Naive thymus-derived CD4-positive, alpha-beta T cell (primary cell): ENCODE results near the gene FBXW5. TPM values are rescaled to one million over a fixed set of nuclear protein-coding genes. Genes with fewer than 3 reads are reported as not detected.

Experiments
- ATAC-seq: fragments of 150-1000 bp; cut with Tn5 transposase; 2 replicates; pipeline ENCODE4 v1.10.0; 2021; ENCODE audit warnings: mild to moderate bottlenecking, moderate library complexity
- CTCF ChIA-PET: fragments of 350-600 bp; sonication (Branson Sonifier 250); formaldehyde crosslinking; loops from one replicate; lab custom pipeline; 2021; ENCODE audit warnings: antibody characterized with exemption; lab: Charles Lee
- POLR2A ChIA-PET: fragments of 350-600 bp; sonication (Branson Sonifier 250); formaldehyde crosslinking; loops from one replicate; lab custom pipeline; 2021; ENCODE audit warnings: antibody characterized with exemption, inconsistent platforms; lab: Charles Lee
- DNase-seq, 9 donors: peaks; one replicate each; pipeline versions ENCODE4 v3.0.0 to v3.0.0-alpha.2; 2020 to 2022; ENCODE audit warnings: mixed read lengths in 1 of 9
- H3K27ac ChIP-seq: one replicate; pipeline ENCODE4 v1.7.0; 2013; ENCODE audit warnings: mild to moderate bottlenecking, low read depth, low read length, moderate library complexity
- H3K27me3 ChIP-seq, 2 donors: one replicate each; pipeline ENCODE4 v1.7.0; 2013; ENCODE audit warnings: low read length in 2 of 2, mild to moderate bottlenecking in 2 of 2, moderate library complexity in 2 of 2; ENCODE audit not compliant: control insufficient read depth in 2 of 2, insufficient read depth in 2 of 2
- H3K36me3 ChIP-seq, 3 experiments: 1 replicate in 2 of 3; 2 replicates in 1 of 3; pipeline ENCODE4 v1.7.0; 2013; ENCODE audit warnings: low read length in 3 of 3, mild to moderate bottlenecking in 3 of 3, moderate library complexity in 1 of 3; ENCODE audit not compliant: insufficient read depth in 3 of 3, control insufficient read depth in 2 of 3
- H3K4me1 ChIP-seq, 2 donors: one replicate each; pipeline ENCODE4 v1.7.0; 2013; ENCODE audit warnings: low read length in 2 of 2, mild to moderate bottlenecking in 2 of 2, moderate library complexity in 1 of 2; ENCODE audit not compliant: control insufficient read depth in 2 of 2, insufficient read depth in 2 of 2
- H3K4me3 ChIP-seq: 2 replicates; pipeline ENCODE4 v1.7.0; 2013; ENCODE audit warnings: mild to moderate bottlenecking, low read length
- H3K9me3 ChIP-seq, 3 experiments: 1 replicate in 2 of 3; 2 replicates in 1 of 3; pipeline ENCODE4 v1.7.0; 2013; ENCODE audit warnings: low read length in 3 of 3; ENCODE audit not compliant: control insufficient read depth in 2 of 3
- H3K27ac Mint-ChIP-seq, 9 donors: one replicate each; pipeline ENCODE4 v1.8.0; 2020 to 2022; ENCODE audit warnings: mixed read lengths in 9 of 9, mild to moderate bottlenecking in 8 of 9, moderate library complexity in 5 of 9, inconsistent platforms in 2 of 9
- H3K27me3 Mint-ChIP-seq, 5 donors: one replicate each; pipeline ENCODE4 v1.8.0; 2021 to 2022; ENCODE audit warnings: mixed read lengths in 5 of 5, mild to moderate bottlenecking in 1 of 5
- H3K36me3 Mint-ChIP-seq, 5 donors: one replicate each; pipeline ENCODE4 v1.8.0; 2020 to 2022; ENCODE audit warnings: mixed read lengths in 5 of 5, mild to moderate bottlenecking in 3 of 5, inconsistent platforms in 1 of 5
- H3K4me1 Mint-ChIP-seq, 7 donors: one replicate each; pipeline ENCODE4 v1.8.0; 2020 to 2022; ENCODE audit warnings: mixed read lengths in 7 of 7, mild to moderate bottlenecking in 3 of 7, inconsistent platforms in 1 of 7
- H3K4me3 Mint-ChIP-seq, 10 donors: one replicate each; pipeline ENCODE4 v1.8.0; 2020 to 2022; ENCODE audit warnings: mild to moderate bottlenecking in 10 of 10, mixed read lengths in 10 of 10, moderate library complexity in 6 of 10, inconsistent platforms in 2 of 10
- H3K9me3 Mint-ChIP-seq, 11 donors: one replicate each; pipeline ENCODE4 v1.8.0; 2020 to 2022; ENCODE audit warnings: mixed read lengths in 11 of 11, mild to moderate bottlenecking in 4 of 11, inconsistent platforms in 1 of 11, moderate library complexity in 1 of 11
- intact Hi-C, 2 donors: fragments of 100-400 bp; cut with micrococcal nuclease; formaldehyde crosslinking; loops; one replicate each; pipeline ENCODE4 v1.15.1; 2023
- polyA plus RNA-seq, 2 donors: library from polyadenylated mRNA; unstranded; fragments of 300-500 nt; fragmentation: Illumina TruSeq; gene quantifications; one replicate each; pipeline ENCODE4 v1.2.3, GENCODE V29; 2021
- total RNA-seq, 6 experiments: library from RNA in 5 of 6; stranded (reverse) in 5 of 6; gene quantifications; 1 replicate in 5 of 6; 2 replicates in 1 of 6; pipeline ENCODE4 v1.2.3 and lab custom pipeline; 2021 to 2026

FBXW5 gene
- total and polyA plus RNA-seq, 7 experiments from 2014 or later, result 54.3 to 113 (median 94.5) TPM

DNA sequence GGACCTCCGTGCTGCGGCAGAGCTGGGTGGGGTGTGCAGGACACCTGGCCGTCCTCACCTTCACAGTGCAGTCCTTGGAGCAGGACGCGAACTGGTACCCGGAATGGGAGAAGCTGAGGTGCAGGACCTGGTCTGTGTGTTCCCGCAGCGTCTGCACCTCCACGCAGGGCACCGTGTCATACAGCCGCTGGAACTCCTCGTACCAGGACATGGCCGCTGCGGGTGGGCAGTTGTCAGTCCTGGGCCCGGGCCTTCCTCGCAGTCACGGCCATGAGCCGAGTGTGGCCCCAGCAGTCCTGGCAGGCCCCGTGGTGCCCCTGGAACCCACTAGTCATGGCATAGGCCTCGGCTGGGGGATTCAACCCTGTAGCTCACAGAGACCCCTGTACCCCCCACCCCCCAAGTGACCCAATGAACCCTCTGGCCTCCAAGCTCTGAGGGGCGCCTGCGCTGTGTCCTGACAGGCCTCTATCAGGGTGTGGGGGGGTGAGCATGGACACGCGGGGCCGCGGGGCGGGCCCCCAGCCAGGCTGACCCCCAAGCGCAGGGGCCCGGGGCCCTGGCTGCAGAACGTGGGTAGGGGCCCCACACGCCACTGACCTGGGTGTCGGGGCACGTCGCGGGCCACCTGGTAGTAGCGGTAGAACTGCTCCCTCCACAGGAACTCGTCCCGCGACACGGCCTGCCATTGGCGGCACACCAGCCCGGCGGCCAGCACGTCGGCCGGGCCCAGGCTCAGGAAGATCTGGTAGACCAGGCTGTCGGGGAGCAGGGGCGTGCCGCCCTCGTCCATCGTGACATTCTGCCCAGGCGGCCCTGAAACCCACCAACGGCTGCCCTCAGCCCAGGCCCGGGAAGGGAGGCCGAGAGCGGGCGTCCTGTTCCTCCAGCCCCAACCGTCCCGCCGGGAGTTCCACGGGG is 987 bp downstream of the FBXW5 start:
- peaks cover 0 to 16% (median 5%) of the 10 kb centered on the region in 7 donors for H3K4me1 Mint-ChIP-seq
- Histone ChIP-seq H3K4me1 (peaks cover 10 to 11% of the 10 kb centered on the region in 2 donors), H3K36me3 (peaks cover 0 to 43% (median 6%) of the 10 kb centered on the region in 3 experiments), H3K4me3 (peak overlapping the region; percentile 72), H3K9me3 (no peaks in the 10 kb centered on the region), H3K27ac (peak overlapping the region; percentile 77), H3K27me3 (no peaks in the 10 kb centered on the region)
- H3K9me3 Mint-ChIP-seq, result peaks cover 0 to 8% (median 0%) of the 10 kb centered on the region in 11 donors
- CTCF ChIA-PET, result no interaction called here
- peaks cover 0 to 14% (median 8%) of the 10 kb centered on the region in 5 donors for H3K36me3 Mint-ChIP-seq
- H3K4me3 Mint-ChIP-seq, result peak overlapping the region; percentile 71 to 85 (median 81)
- POLR2A ChIA-PET, result interaction anchor here (0.8 to 1.8 kb wide), 8 partner anchors 49 to 143 kb away, joined by 3 to 8 read pairs (median 4); partner anchors contain the start of genes PAXX, RABL6 and TRAF2
- H3K27me3 Mint-ChIP-seq, result no peaks in the 10 kb centered on the region
- H3K27ac Mint-ChIP-seq, result peak overlapping the region in 7 of 9 donors; percentile 59 to 90 (median 72)
- ATAC-seq, result peak; percentile 0
- intact Hi-C loops, result loop anchor here (1.0 to 10.0 kb wide), 16 partner anchors 41 to 312 kb away; partner anchors contain the start of genes EDF1 (in 2 of the 2), PHPT1 (in 2 of the 2), RABL6 (in 2 of the 2) and TMEM141 (in 2 of the 2)
- peak in 6 of 9 donors; percentile 20 to 61 (median 30) for DNase-seq

DNA sequence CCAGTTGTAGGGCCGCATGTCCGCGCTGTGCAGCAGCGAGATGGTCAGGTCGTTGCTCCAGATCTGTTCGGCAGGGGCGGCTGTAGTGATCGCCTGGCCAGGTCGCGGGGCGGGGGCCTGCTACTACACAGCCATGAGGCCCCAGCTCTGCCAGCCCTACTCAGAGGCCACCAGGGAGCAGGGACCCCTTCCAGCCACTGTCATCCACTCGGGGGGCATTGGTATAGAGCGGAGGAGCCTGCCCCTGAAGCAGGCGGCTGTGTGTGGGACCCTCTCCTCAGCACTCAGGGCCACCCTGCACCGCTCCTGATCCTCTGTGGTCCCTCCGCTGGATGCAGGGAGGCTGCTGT is 1.7 kb downstream of the FBXW5 start:
- H3K27me3 Mint-ChIP-seq, result no peaks in the 10 kb centered on the region
- H3K27me3 ChIP-seq, result no peaks in the 10 kb centered on the region
- H3K9me3 ChIP-seq, result no peaks in the 10 kb centered on the region
- peak overlapping the region in 1 of 9 donors; percentile 43 for H3K27ac Mint-ChIP-seq
- peaks cover 0 to 14% (median 5%) of the 10 kb centered on the region in 7 donors for H3K4me1 Mint-ChIP-seq
- peak overlapping the region; percentile 77 for H3K27ac ChIP-seq
- POLR2A ChIA-PET, result interaction anchor here (1.7 to 1.8 kb wide), 2 partner anchors 56 to 143 kb away, joined by 6 to 8 read pairs; partner anchors contain the start of gene TRAF2
- H3K4me3 Mint-ChIP-seq, result peak overlapping the region in 6 of 10 donors; percentile 49 to 84 (median 70)
- H3K9me3 Mint-ChIP-seq, result peaks cover 0 to 10% (median 0%) of the 10 kb centered on the region in 11 donors
- intact Hi-C loops, result loop anchor here (5.0 to 10.0 kb wide), 3 partner anchors 136 to 282 kb away; partner anchors contain the start of genes CYSRT1 (in 1 of the 2), NDOR1 (in 1 of the 2), RABL6 (in 1 of the 2) and RNF208 (in 1 of the 2)
- CTCF ChIA-PET, result no interaction called here
- DNase-seq (no peak), ATAC-seq (no peak)
- peaks cover 0 to 43% (median 6%) of the 10 kb centered on the region in 3 experiments for H3K36me3 ChIP-seq
- H3K4me1 ChIP-seq, result peaks cover 8 to 10% of the 10 kb centered on the region in 2 donors
- H3K4me3 ChIP-seq, result no peak overlapping the region
- peaks cover 0 to 16% (median 10%) of the 10 kb centered on the region in 5 donors for H3K36me3 Mint-ChIP-seq

DNA sequence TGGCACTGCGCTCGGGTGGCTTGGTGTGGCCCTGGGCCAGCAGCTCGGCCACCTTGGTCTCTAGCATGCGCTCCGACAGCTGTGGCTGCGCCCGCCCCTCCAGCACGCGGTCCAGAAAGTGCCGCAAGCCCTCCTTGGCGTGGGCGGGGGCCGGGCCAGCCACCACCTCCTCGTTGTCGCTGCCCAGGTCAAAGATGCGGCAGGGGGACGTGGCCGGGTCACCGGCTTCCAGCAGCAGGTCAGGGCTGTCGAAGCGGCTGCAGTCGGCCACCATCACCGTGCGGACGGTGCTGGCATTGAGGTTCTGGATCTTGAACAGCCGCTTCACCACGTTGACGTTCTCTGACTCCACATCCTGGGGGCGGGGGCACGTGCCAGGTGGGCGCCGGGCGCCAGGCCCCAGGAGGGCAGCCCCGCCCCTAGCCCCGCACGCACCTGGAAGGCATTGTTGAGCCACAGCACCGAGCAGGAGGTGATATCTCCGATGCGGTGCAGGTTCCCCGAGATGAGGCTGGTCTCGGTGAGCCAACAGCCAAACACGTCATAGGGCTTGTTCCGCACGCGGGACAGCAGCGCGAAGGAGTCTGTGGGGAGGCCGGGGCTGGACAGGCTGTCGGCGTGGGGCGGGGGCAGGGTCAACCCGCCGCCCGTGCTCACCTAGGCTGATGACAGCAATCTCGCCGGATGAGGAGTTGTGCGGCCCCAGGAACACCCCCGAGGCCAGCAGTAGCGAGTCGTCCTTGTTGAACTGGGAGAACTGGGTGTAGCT is 2.2 kb downstream of the FBXW5 start:
- POLR2A ChIA-PET, result no interaction called here
- intact Hi-C loops, result loop anchor here (5.0 to 10.0 kb wide), 3 partner anchors 135 to 283 kb away; partner anchors contain the start of genes CYSRT1 (in 1 of the 2), NDOR1 (in 1 of the 2), RABL6 (in 1 of the 2) and RNF208 (in 1 of the 2)
- ATAC-seq (no peak), DNase-seq (no peak)
- peak overlapping the region in 5 of 10 donors; percentile 46 to 84 (median 70) for H3K4me3 Mint-ChIP-seq
- peaks cover 0 to 14% (median 5%) of the 10 kb centered on the region in 7 donors for H3K4me1 Mint-ChIP-seq
- CTCF ChIA-PET, result no interaction called here
- Histone ChIP-seq H3K4me3 (no peak overlapping the region), H3K27me3 (no peaks in the 10 kb centered on the region), H3K27ac (peak overlapping the region; percentile 77), H3K4me1 (peaks cover 6 to 10% of the 10 kb centered on the region in 2 donors), H3K9me3 (peaks cover 0 to 4% (median 0%) of the 10 kb centered on the region in 3 experiments), H3K36me3 (peaks cover 0 to 43% (median 6%) of the 10 kb centered on the region in 3 experiments)
- no peaks in the 10 kb centered on the region for H3K27me3 Mint-ChIP-seq
- peaks cover 0 to 20% (median 10%) of the 10 kb centered on the region in 5 donors for H3K36me3 Mint-ChIP-seq
- peak overlapping the region in 3 of 9 donors; percentile 5 to 62 (median 43) for H3K27ac Mint-ChIP-seq
- H3K9me3 Mint-ChIP-seq, result peaks cover 0 to 10% (median 0%) of the 10 kb centered on the region in 11 donors

DNA sequence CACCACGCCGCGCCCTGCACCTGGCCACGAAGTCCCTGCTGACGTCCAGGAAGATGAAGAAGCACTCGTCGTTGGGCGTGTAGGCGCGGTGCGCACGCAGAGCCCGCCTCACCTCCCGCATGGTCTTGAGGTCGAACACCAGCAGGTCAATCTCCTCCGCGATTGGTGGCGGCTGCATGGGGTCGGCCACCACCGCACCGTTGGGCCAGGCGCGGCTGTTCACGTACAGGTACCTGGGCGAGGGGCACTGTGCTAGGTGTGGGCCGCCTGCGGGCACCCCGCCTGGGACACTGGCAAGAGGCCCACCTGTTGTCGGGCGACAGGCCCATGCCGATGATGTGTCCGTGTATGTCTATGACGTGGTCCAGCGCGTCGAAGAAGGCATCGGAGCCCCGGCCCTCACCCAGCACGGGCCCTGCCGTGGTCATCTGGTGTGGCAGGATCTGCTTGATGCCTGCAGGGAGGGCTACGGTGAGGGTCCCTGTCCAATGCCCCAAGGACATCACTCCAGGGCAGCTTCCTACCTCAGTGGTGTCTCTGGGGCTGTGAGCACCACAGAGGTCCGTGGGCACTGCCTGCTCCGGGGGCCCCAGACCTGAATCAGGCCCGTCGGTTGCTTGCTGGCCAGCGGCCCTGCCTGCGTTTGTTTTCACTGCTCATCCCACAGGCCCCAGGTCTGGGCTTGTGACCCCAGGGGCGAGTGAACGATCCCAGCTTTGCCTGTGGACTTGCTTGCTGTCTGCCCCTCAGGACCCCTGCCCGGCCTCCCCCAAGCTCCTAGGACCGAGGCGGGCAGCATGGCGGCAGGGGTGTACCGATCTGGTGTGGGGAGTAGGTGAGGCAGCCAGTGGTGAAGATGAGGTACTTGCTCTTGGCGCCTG is 3.1 kb downstream of the FBXW5 start:
- peak overlapping the region in 2 of 10 donors; percentile 12 to 23 for H3K4me3 Mint-ChIP-seq
- no peak for ATAC-seq
- H3K9me3 Mint-ChIP-seq, result peaks cover 0 to 10% (median 1%) of the 10 kb centered on the region in 11 donors
- Histone ChIP-seq H3K27ac (no peak overlapping the region), H3K36me3 (peaks cover 0 to 43% (median 6%) of the 10 kb centered on the region in 3 experiments), H3K4me1 (peaks cover 6 to 10% of the 10 kb centered on the region in 2 donors), H3K9me3 (peaks cover 0 to 4% (median 0%) of the 10 kb centered on the region in 3 experiments), H3K4me3 (no peak overlapping the region), H3K27me3 (no peaks in the 10 kb centered on the region)
- H3K27ac Mint-ChIP-seq, result no peak overlapping the region
- CTCF ChIA-PET, result no interaction called here
- DNase-seq, result no peak
- POLR2A ChIA-PET, result no interaction called here
- intact Hi-C loops, result loop anchor here (5.0 to 10.0 kb wide), 3 partner anchors 134 to 283 kb away; partner anchors contain the start of genes CYSRT1 (in 1 of the 2), NDOR1 (in 1 of the 2), RABL6 (in 1 of the 2) and RNF208 (in 1 of the 2)
- H3K36me3 Mint-ChIP-seq, result peaks cover 0 to 22% (median 12%) of the 10 kb centered on the region in 5 donors
- H3K27me3 Mint-ChIP-seq, result no peaks in the 10 kb centered on the region
- H3K4me1 Mint-ChIP-seq, result peaks cover 0 to 17% (median 5%) of the 10 kb centered on the region in 7 donors

- Histone ChIP-seq H3K36me3 (peaks cover 0 to 43% (median 6%) of the 10 kb centered on the region in 3 experiments), H3K4me3 (no peak overlapping the region), H3K27me3 (no peaks in the 10 kb centered on the region), H3K9me3 (peaks cover 0 to 4% (median 0%) of the 10 kb centered on the region in 3 experiments), H3K4me1 (peaks cover 6 to 10% of the 10 kb centered on the region in 2 donors), H3K27ac (no peak overlapping the region)
- ATAC-seq (no peak), DNase-seq (no peak)
- ChIA-PET CTCF (no interaction called here), POLR2A (no interaction called here)
- Mint-ChIP-seq H3K4me3 (no peak overlapping the region), H3K4me1 (peaks cover 0 to 20% (median 5%) of the 10 kb centered on the region in 7 donors), H3K9me3 (peaks cover 0 to 10% (median 1%) of the 10 kb centered on the region in 11 donors), H3K36me3 (peaks cover 0 to 22% (median 12%) of the 10 kb centered on the region in 5 donors), H3K27me3 (no peaks in the 10 kb centered on the region), H3K27ac (no peak overlapping the region)
- intact Hi-C loops, result loop anchor here (5.0 to 10.0 kb wide), 3 partner anchors 133 to 284 kb away; partner anchors contain the start of genes CYSRT1 (in 1 of the 2), NDOR1 (in 1 of the 2), RABL6 (in 1 of the 2) and RNF208 (in 1 of the 2)
Measured at GRCh38 chr9:136940526-136941230, 3.9 kb downstream of the FBXW5 start.
